Measurements from ENCODE around the gene CTSW.

Gene CTSW

DNA sequence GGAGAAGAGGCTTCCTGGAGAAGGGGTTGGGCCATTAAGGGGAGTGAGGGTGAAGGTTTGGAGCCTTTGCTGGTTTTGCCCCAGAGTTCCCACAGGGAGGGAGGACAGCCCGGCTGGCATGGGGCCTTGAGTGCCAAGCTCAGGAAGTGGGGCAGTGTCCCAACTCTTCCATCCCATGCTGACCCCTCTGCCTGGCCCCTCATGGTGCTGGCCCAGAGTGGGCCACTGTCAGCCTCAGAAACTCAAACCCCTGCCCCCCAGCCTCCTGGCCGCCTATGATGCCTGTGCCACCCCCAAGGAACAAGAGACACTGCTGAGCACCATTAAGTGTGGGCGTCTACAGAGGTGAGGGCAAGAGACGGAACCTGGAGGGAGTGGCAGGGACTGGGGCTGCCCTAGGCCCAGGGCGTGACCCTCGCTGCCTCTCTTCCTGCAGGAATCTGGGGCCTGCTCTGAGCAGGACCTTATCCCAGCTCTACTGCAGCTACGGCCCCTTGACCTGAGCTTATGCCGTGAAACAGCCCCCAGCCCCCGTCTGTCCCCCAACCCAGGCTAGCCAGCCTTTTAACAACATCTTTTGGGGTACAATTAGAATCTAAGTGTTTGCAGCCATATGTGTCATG, 14.0 kb upstream of the CTSW start:
- TF ChIP-seq, protein P1, sequence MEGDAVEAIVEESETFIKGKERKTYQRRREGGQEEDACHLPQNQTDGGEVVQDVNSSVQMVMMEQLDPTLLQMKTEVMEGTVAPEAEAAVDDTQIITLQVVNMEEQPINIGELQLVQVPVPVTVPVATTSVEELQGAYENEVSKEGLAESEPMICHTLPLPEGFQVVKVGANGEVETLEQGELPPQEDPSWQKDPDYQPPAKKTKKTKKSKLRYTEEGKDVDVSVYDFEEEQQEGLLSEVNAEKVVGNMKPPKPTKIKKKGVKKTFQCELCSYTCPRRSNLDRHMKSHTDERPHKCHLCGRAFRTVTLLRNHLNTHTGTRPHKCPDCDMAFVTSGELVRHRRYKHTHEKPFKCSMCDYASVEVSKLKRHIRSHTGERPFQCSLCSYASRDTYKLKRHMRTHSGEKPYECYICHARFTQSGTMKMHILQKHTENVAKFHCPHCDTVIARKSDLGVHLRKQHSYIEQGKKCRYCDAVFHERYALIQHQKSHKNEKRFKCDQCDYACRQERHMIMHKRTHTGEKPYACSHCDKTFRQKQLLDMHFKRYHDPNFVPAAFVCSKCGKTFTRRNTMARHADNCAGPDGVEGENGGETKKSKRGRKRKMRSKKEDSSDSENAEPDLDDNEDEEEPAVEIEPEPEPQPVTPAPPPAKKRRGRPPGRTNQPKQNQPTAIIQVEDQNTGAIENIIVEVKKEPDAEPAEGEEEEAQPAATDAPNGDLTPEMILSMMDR (IDR thresholded peaks at IDR 0.05; ENCODE audit: insufficient read depth, missing control alignments), result no peak
- FAIRE-seq (no peak), DNase-seq (ENCODE audit: insufficient read length, low spot score) (no peak)

DNA sequence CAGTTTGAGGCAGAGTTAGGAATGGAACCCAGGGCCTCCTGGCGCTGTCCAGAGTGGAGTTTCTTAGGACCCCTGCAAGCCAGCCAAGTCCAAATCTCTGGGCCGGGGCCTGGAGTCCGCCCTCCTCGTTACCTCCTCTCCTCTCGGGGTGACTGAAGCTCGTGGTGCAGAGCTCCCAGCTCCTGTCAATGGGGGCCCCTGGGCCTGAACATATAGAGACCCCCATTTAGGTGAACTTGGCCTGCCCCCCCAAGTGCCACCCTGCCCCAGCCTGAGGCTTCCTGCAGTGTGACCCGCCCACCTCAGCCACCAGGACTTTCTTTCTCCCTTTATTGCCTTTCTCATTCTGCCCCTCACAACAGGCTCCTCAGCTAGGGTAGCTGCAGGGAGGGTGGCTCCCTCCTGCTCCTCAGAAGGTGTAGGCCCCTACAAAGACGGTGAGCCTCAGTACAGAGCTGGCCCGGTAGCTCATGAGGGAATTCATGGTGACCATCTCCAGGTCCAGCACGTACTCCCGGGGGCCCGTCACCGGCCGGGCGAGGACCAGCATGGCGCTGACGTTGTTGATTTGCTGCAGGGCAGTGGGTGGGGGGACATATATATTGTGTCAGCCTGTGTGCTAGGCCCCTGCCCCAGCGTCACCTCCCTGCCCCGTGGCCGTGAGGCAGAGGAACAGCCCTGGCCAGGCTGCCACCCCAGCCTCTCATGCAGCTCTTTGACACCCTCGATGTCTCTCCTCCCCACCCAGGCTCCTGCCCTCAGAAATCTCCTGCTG, 12.9 kb upstream of the CTSW start:
- TF ChIP-seq, protein P1 (IDR thresholded peaks at IDR 0.05; ENCODE audit: insufficient read depth, missing control alignments), result no peak
- DNase-seq (ENCODE audit: insufficient read length, low spot score), result no peak
- FAIRE-seq, result no peak

DNA sequence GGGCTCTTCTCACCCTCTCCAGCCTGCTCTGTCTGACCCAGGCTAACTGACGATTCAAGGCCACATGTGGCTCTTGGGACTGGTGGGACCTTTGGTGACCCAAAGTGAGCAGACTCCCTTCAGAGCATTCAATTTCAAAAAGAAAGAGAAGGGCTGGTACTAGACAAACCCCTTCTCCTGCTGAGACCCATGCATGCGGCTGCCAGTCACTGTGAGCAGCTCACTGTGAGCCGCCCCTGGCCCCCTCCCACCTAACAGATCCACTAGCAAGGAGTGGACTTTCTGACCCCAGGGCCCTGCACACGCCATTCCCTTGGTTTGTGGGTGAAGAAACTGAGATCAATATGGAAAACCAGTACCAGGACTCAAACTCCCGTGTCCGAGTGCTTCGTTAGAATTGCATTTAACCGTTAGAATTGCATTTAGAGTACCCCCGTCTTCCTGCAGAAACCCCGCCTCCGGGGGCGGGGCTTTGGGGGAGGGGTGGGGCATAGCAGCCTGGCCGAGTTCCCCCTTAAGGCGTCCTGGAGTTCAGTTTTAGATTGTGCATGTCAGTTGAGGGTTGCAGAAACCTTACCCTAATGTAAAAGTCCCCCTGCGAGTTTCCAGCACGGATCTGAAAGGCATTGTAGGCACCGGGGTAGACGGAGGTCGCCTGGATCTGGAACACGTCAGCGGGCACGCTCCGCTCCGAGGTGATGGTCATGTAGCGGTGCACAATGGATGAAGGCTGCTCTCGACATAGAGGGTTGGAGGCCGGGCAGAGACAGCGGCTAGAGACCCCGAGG, 12.2 kb upstream of the CTSW start:
- FAIRE-seq (no peak), DNase-seq (ENCODE audit: insufficient read length, low spot score) (no peak)
- TF ChIP-seq, protein P1 (IDR thresholded peaks at IDR 0.05; ENCODE audit: insufficient read depth, missing control alignments), result no peak

DNA sequence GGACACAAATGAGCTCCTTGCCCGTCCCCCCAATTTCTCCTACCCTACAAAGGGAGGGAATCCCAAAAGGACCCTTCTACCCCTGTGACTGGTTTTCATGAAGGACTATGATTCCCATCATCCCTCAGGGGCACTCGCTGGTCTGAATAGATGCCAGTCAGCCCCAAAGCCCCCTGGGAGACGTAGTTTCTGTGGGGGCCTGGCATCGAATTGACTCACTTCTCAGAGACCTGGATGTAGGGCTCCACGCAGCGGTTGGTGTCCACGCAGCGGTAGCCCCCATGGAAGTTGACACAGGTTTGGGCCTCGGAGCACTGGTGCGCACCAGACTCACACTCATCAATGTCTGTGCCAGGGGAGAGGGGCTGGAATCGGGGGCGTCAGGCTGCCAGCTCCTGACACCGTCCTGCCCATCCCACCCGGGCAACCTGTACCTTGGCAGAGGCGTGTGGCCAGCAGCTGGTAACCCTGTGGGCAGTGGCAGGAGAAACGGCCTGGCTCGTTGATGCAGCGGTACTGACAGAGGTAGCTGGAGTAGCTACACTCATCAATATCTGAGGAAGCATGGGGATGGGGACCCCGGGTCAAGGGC, 11.5 kb upstream of the CTSW start:
- no peak for DNase-seq (ENCODE audit: insufficient read length, low spot score)
- no peak for FAIRE-seq

DNA sequence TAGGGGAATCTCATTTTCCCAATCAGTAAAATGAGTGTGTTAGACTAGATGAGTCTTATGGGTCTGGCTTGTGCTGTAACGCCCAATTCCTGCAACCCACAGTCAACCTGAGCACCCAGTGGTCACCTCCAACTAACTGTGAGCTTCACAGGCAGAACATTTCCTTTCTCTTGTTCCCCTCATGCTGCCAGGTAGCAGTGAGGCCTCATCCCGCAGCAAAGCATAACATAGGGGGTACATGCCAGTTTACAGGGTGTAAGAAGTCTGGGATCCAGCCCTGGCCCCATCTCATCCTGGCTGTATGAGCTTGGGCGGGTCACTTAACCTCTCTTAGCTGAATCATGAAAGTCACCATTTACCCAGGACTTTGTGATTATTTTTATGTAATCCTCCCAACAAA, 10.7 kb upstream of the CTSW start:
- DNase-seq (ENCODE audit: insufficient read length, low spot score), result no peak
- TF ChIP-seq, protein P1 (IDR thresholded peaks at IDR 0.05; ENCODE audit: insufficient read depth, missing control alignments), result no peak
- FAIRE-seq, result no peak

More for the DNA sequence above, 11.5 kb upstream of the CTSW start:
- TF ChIP-seq, protein P1 (IDR thresholded peaks at IDR 0.05; ENCODE audit: insufficient read depth, missing control alignments), result no peak

- FAIRE-seq, result no peak
- TF ChIP-seq, protein P1 (IDR thresholded peaks at IDR 0.05; ENCODE audit: insufficient read depth, missing control alignments), result no peak
- DNase-seq (ENCODE audit: insufficient read length, low spot score), result no peak
These were observed 9.9 kb upstream of the CTSW start for GRCh38 chr11:65869643-65870306.

Data from D721Med (cell line).